BE2C (cell line): ENCODE results near the gene RASA3.

Experiments used
- DNase-seq: peaks from one replicate; pipeline ENCODE4 v3.0.0-alpha.2; 2020
- H3K27me3 ChIP-seq: fragments of 250-450 bp; sonication (Bioruptor Pico); 2 replicates; pipeline ENCODE4 v1.5.1; 2020; ENCODE audit warnings: mild to moderate bottlenecking
- H3K36me3 ChIP-seq: fragments of 250-450 bp; sonication (Bioruptor Pico); 2 replicates; pipeline ENCODE4 v1.5.1; 2020; ENCODE audit warnings: mild to moderate bottlenecking
- H3K4me1 ChIP-seq: fragments of 250-450 bp; sonication (Bioruptor Pico); 2 replicates; pipeline ENCODE4 v1.5.1; 2020
- H3K4me3 ChIP-seq: 2 replicates; pipeline ENCODE4 v1.5.1; 2011; ENCODE audit warnings: low read depth, low read length
- H3K9me3 ChIP-seq: fragments of 250-450 bp; sonication (Bioruptor Pico); 2 replicates; pipeline ENCODE4 v1.5.1; 2020
- CTCF ChIP-seq: IDR thresholded peaks from 2 replicates; pipeline ENCODE4 v1.5.1; 2012; ENCODE audit warnings: mild to moderate bottlenecking, low read depth, low read length

RASA3 gene

GRCh38 chr13:113995051-113995601 lies 137.3 kb downstream of the RASA3 start:
- Histone ChIP-seq H3K36me3 (peaks cover 17% of the 10 kb centered on the region), H3K27me3 (no peaks in the 10 kb centered on the region), H3K9me3 (no peaks in the 10 kb centered on the region), H3K4me1 (peaks cover 8% of the 10 kb centered on the region), H3K4me3 (no peak overlapping the region)
- no peak for TF ChIP-seq CTCF
- no peak for DNase-seq

DNA sequence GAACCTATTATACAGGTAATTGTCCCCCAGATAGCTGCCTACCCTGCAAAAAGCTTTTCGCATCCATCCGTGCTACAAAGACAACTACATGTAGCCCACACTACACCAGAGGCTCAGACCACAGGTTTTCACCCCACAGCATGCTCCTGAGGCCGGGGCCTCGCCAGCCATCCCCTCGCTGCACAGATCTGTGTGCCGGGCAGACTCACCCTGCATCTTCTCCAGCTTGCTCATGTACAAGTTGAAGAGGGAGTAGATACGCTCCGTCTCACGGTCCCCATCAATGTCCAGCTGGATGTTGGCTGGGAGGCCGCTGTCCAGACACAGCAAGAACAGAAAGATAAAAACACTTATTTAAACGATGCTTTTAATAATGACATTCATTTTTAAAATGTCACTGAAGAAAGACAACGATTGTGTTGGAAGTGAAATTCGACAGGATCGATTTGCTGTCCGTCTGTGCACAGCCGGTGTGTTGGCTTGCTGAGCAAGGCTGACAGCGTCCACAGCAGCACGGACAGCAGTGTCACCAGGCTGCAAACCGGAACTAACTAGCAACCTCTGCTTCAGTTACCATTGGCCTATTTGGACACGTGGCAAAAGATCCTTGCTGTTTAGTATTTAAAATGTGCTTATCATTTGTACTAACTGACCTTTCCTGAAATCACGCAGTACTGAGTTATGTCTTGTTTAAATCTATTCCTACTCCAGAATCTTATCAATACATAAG lies 140.0 kb downstream of the RASA3 start:
- no peak for TF ChIP-seq CTCF
- Histone ChIP-seq H3K4me1 (no peaks in the 10 kb centered on the region), H3K36me3 (peaks cover 19% of the 10 kb centered on the region), H3K27me3 (no peaks in the 10 kb centered on the region), H3K9me3 (no peaks in the 10 kb centered on the region), H3K4me3 (no peak overlapping the region)
- DNase-seq, result no peak

GRCh38 chr13:113991676-113992179 lies 140.7 kb downstream of the RASA3 start:
- H3K27me3 ChIP-seq, result no peaks in the 10 kb centered on the region
- H3K4me1 ChIP-seq, result no peaks in the 10 kb centered on the region
- no peak for TF ChIP-seq CTCF
- no peak for DNase-seq
- peaks cover 19% of the 10 kb centered on the region for H3K36me3 ChIP-seq
- no peak overlapping the region for H3K4me3 ChIP-seq
- H3K9me3 ChIP-seq, result no peaks in the 10 kb centered on the region

GRCh38 chr13:113991191-113991669 lies 141.2 kb downstream of the RASA3 start:
- no peak for DNase-seq

GRCh38 chr13:113990321-113990837 lies 142.0 kb downstream of the RASA3 start:
- H3K4me1 ChIP-seq, result no peaks in the 10 kb centered on the region
- no peaks in the 10 kb centered on the region for H3K9me3 ChIP-seq
- no peaks in the 10 kb centered on the region for H3K27me3 ChIP-seq
- peak; percentile 2 for DNase-seq
- TF ChIP-seq CTCF, result no peak
- H3K36me3 ChIP-seq, result peaks cover 19% of the 10 kb centered on the region
- no peak overlapping the region for H3K4me3 ChIP-seq

More at GRCh38 chr13:113991191-113991669, 141.2 kb downstream of the RASA3 start:
- Histone ChIP-seq H3K36me3 (peaks cover 19% of the 10 kb centered on the region), H3K4me3 (no peak overlapping the region), H3K9me3 (no peaks in the 10 kb centered on the region), H3K4me1 (no peaks in the 10 kb centered on the region), H3K27me3 (no peaks in the 10 kb centered on the region)
- no peak for TF ChIP-seq CTCF
